GM19238 (cell line): ENCODE measurements around the gene RAB8A.

Source experiments
- DNase-seq: peaks from one replicate; pipeline ENCODE4 v3.0.0; 2011; ENCODE audit warnings: low spot score; ENCODE audit not compliant: insufficient read length

Gene RAB8A

GRCh38 chr19:16139752-16140151 lies 28.1 kb downstream of the RAB8A start:
- DNase-seq = no peak

DNA sequence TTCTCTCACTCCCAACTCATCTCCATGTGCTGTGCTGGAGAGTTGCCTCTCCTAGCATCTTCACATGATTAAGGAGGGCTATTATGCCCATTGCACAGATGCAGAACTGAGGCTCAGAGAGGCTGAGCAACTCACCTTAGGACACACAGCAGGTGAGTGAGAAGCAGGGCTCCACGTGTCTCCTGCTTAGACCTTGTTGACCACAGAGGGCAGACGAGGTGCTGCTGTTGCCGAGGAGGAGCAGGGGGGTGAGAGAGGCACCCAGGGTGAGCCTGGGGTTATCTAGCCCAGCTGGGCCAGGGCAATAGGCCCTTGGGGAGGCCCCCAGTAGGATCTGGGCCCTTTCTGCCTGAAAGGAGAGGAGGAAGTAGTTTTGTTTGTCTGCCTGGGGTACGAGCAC lies 29.4 kb downstream of the RAB8A start:
- DNase-seq = peak; percentile 55

- no peak for DNase-seq
These were observed 30.4 kb downstream of the RAB8A start for GRCh38 chr19:16142032-16142580.

DNA sequence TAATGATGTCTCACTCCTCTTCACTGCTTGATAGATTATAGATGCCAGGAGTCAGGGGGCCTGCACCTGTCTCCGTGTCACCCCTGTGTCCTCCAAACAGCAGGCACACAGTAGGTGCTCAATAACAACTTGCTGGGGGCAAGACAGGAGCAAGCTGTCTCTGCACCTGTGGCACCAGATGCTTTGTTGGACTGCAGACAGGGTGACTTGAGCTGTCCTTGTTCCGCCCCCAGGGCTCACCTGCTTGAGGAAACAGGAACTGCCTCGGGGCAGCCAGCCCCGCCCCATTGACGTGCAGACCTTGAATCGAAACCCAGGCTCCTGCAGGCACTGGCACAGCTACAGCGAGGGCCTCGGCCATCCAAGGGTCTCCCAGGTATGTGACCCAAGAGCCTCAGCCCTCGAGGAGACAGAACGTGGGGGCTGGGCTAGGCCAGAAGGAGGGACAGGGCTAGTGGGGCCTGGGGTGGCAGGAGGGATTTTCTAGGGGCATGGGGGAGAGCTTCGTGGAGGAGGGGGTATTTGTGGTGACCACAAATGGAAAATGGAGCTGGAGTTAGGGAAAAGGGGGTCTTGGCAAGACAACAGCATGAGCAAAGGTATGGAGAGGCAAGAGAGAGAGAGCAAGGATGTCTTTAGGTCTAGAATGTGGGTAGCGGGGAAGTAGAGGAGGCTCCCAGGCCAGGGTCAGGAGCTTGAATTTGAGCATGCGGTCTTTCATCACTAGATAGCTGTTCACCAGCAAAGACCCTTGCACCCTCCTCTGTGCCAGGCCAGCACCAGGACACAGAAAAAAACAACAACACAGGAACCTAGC lies 31.9 kb downstream of the RAB8A start, which contains the start of gene HSH2D:
TSS of gene HSH2D (plus strand) at position 287 of the 817 bp plus-strand sequence. CDS start 5,066 bp downstream, outside the sequence.
- peak; percentile 77 for DNase-seq

- no peak for DNase-seq
These were observed 32.5 kb downstream of the RAB8A start for GRCh38 chr19:16144216-16144581.

DNA sequence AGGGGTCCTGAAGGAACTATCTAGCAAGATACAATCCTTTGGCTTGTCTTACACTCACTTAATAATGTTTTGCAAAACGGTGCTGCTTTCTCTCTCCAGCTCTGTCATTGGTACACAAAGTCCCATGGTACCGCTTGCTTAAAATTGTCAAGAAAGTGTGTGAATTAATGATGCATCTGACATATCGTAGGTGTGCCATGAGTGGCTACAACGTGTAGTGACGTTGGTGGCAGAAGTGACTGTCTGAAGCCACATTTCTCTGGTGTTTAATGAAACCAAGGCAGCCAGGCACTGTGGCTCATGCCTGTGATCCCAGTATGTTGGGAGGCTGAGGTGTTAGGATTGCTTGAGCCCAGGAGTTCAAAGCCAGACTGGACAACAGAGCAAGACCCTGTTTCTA lies 34.4 kb downstream of the RAB8A start:
- no peak for DNase-seq

DNA sequence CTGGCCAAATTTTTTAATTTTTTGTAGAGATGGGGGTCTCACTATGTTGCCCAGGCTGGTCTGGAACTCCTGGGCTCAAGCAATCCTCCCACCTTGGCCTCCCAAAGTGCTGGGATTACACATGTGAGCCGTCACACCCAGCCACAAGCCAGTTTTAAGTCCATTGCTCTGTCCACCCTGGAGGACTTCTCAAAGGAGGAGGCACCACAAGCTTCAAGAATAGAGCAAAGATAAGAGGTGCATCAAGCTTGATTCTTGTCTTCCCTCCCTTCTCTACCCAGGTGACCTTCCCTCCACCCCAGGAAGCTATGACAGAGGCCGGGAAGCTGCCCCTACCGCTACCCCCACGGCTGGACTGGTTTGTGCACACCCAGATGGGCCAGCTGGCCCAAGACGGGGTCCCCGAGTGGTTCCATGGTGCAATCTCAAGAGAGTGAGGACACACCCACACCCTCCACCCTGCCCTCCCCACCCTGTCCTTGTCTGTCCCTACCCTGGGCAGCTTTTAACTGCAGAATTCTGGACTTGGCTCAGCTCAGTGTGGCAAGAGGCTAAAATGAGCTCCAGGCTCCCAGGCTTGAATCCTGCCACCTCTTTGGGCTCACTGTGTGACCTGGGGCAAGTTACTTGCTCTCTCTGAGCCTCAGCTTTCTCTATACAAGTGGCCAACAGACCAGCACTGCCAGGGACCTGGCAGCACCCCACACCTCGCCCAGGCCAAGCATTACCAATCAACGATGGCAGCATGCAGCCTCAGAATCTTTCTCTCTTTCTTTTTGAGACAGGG lies 36.9 kb downstream of the RAB8A start:
- no peak for DNase-seq

DNA sequence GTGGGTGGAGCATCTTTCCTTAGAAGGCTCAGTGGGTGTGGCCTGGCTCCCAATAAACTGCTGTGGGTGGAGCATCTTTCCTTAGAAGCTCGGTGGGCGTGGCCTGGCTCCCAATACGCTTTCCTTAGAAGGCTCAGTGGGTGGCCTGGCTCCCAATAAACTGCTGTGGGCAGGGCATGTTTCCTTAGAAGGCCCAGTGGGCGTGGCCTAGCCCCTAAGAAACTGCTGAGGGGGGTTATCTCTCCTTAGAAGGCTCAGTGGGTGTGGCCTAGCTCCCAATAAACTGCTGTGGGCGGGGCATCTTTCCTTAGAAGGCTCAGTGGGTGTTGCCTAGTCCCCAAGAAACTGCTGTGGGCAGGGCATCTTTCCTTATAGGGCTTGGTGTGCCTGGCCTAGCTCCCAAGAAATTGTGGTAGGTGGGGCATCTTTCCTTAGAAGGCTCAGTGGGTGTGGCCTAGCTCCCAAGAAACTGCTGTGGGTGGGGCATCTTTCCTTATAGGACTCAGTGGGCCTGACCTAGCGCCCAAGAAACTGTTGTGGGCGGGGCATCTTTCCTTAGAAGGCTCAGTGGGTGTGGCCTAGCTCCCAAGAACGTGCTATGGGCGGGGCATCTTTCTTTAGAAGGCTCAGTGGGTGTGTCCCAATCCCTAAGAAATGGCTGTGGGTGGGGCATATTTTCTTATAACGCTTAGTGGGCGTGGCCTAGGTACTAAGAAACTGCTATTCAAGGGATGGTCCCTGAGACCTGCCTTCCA lies 42.1 kb downstream of the RAB8A start:
- no peak for DNase-seq

DNA sequence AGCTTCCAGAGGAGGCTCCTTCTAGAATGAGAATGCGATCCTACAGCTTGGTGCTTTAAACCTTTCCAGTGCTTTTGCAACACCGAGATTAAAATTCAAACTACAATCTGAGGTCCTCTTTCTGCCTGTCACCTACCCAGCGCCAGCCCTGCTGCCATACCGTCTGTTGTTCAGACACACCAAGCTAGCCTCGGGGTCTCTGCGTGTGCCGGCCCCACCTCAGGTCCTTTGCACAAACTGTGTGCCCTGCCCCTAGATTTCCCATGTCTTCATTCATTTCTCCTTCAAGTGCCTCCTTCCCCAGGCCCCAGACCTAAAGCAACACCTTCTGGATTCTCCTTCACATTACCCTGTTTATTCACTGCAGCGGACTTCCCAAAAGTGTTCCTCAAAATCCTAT lies 42.9 kb downstream of the RAB8A start:
- no peak for DNase-seq

DNA sequence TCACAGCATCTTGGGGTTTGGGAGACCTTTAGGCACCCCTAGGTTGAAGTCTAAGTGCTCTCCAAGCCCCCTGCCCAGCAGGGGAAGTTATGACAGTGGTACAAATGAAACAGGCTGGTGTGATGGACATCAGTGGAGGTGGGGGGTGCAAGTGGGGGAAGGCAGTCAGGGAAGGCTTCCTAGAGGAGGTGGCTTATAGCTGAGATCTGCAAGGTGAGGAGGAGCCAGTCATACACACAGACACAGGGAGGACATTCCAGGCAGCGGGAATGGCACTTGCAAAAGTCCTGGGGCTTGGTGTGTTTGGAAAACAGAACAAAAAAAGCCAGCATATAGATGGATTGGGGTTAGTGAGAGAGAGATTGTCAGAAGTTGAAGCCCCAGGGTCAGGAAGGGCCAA lies 43.4 kb downstream of the RAB8A start:
- DNase-seq = no peak

- DNase-seq = no peak
These were observed 45.2 kb downstream of the RAB8A start for GRCh38 chr19:16156904-16157303.

DNA sequence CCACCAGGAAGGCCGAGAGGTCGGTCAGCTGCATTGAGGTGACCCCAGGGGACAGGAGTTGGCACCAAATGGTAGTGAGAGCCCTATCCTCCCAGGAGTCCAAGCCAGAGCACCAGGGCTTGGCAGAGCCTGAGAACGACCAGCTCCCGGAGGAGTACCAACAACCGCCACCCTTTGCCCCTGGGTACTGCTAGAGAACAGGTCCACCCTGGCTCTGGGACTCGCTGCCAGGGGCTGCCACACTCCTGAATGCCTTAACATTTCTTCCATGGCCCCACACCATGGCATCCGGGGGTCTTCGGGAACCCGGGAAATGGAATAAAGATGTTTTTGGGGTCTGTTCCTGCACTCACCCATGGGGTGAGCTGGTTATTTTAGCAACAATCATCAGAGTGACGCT lies 45.9 kb downstream of the RAB8A start:
- DNase-seq = no peak

- no peak for DNase-seq
These were observed 48.0 kb downstream of the RAB8A start for GRCh38 chr19:16159655-16160054.

DNA sequence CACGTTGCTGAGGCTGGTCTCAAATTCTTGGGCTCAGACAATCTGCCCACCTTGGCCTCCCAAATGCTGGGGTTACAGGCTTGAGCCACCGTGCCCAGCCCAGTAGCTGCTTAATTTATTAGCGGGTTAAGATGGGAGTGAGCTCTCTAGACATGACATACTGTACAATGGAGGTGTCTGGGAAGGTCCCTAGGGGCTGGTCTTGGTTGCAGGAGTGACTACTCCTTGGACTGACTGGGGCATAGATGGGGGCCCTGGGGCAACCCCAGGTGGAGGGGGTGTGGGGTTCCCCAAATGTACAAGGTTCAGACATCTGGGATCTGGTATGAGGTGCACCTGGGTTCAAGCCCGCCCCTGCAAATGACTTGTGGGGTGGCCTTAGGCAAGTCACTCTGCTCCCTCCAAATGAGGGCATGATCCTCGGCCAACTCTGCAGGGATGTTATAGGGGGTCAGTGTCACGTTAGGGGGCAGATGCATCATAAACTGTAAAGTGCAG lies 48.8 kb downstream of the RAB8A start:
- DNase-seq = no peak

DNA sequence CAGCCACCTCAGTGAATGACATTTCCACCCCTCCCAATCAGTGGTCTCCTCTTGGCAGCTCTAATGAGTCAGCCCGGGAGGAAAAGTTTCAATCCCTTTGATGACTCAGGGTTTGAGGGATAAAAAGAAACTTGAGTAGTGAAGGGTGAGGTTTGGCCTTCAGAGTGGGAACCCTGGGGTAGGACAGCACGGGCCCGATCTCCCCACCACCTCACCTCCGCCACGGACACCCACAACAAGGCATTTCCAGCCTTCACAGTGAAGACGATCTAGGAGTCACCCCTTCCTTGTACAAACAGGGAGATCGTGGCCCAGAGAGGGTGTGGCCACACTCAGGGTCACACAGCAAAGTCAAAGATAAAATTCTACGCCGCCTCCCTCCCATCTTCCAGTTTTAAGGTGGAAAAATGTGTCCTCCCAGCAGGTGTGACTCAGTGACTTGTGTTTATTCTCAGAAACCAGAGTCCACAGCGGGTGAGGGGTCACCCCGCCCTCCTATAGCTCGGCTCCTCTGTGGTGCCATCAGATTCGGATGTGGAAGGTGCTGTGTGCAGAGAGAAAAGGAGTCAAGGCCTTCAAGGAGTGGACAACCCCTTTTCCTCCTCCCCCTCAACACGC lies 49.4 kb downstream of the RAB8A start:
- no peak for DNase-seq

DNA sequence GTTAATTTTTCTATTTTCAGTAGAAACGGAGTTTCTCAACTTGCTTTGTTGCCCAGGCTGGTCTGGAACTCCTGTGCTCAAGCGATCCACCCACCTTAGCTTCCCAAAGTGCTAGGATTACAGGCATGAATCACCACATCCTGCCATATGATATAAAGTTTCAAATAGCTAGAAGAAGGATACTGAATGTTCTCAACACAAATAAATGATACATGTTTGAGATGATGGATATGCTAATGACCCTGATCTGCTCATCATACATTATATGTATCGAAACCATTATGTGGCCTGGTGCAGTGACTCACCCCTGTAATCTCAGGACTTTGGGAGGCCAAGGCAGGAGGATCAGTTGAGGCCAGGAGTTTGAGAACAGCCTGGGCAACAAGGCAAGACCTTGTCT lies 50.2 kb downstream of the RAB8A start:
- DNase-seq = no peak

DNA sequence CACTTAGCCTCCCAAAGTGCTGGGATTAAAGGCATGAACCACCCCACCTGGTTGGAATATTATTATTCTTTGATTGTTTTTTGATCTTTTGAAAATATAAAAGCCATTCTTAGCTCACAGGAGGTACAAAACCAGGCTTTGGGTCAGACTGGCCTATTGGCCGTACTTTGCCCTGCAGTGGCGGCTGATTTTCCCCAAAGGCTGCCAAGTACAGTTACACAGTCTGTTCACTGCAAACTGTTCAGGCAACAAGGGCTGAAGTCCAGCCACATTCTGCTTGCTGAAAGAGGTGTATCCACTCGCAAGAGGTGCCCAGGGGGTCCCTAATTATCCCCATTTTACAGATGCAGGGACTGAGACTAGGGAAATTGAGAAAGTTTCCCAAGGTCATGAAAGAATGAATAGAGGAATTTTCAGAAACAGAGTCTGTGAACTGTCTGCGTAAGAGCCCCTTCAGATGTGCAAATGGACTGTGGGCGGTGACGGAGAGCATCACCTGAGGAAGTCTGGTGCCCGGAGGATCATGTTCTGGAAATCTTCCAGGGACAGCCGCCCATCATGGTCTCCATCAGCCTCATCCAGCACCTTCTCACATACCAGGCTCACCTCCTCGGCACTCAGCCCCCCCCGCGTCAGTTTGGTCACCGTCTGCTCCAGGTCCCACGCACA lies 52.7 kb downstream of the RAB8A start:
- no peak for DNase-seq

DNA sequence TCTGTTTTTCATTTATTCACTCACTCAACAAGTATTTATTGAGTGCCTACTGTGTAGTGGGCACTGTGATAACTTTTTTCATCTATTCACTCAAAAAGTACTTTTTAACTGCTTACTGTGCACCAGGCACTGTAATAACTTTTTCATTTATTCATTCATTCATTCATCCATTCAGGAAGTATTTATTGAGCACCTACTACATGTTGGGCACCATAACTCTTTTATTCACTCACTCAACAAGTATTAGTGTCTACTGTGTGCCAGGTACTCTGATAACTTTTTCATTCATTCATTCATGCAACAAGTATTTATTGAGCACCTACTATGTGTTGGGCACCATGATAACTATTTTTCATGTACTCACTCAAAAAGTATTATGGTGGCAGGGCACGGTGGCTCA lies 54.7 kb downstream of the RAB8A start:
- no peak for DNase-seq

GRCh38 chr19:16167055-16167454 lies 55.4 kb downstream of the RAB8A start:
- DNase-seq = no peak

- no peak for DNase-seq
These were observed 56.9 kb downstream of the RAB8A start for GRCh38 chr19:16168465-16169081.
